AG20443 (cell line): ENCODE results near the gene CLASP1.
A peak's percentile ranks its signal among the peaks of the same experiment; 100 is the strongest.
"Not testable (repeated sequence)": the region's sequence is repeated elsewhere in the genome, so short reads cannot be mapped to it uniquely, and the experiment has no call there.

ENCODE experiments used
- DNase-seq: peaks from one replicate; pipeline ENCODE4 v3.0.0; 2012; ENCODE audit warnings: low spot score, mixed read lengths

Gene CLASP1

DNA sequence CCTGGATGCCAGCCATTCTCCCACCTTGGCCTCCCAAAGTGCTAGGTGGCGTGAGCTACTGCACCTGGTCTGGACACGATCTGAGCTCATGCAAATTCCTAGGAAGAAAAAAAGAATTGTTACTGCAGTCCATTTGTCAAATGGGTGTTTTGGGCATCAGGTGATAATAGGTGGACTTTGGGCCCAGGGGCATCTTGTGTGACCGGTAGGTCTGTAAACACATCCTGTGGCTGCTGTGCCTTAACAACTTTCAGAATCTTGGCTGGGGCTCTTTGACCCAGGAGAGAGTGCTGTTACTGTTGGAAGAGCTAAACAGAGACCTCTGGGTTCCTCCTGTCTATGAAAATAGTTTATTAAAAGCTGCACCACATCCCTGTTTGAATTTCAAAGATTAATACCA, 329.3 kb downstream of the CLASP1 start:
- no peak for DNase-seq

GRCh38 chr2:121316986-121317385, 332.3 kb downstream of the CLASP1 start:
- no peak for DNase-seq

GRCh38 chr2:121313701-121314100, 335.6 kb downstream of the CLASP1 start:
- not testable (repeated sequence) for DNase-seq

DNA sequence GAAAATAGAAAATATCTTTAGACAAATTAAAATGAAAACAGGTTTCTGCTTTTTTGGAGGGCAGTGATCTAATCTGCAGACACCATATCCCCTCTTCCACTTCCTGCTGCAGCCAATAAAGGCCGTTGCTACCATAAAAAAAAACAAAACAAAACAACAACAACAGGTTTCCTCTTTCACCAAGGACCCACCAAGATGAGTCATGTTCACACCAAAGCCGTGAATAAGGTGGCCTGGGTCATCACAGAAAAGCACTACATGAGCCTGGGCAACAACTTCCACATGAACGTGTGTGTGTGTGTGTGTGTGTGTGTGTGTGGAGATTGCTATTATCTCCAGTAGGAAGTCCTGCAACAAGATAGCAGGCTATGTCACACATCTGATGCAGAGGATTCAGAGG, 339.5 kb downstream of the CLASP1 start:
- DNase-seq = no peak

GRCh38 chr2:121309323-121309722, 339.9 kb downstream of the CLASP1 start:
- no peak for DNase-seq

- DNase-seq = no peak
These were observed 342.2 kb downstream of the CLASP1 start for GRCh38 chr2:121307048-121307447.

DNA sequence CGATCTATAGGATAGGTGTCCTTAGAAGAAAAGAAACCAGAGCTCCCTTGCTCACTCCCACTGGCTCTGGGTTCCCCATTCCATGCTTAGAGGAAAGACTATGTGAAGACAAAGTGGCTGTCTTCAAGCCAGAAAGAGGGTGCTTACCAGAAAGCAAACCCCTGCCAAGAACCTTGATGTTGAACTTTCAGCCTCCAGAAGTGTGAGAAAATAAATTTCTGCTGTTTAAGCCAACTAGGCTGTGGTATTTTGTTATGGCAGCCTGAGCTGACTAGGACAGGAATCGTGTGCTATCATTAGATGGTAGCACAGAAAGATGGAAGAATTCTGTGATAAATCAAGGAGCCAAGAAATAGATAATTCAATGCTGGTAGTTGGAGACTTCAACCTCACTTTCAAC, 344.3 kb downstream of the CLASP1 start:
- DNase-seq = no peak

GRCh38 chr2:121303531-121304263, 345.6 kb downstream of the CLASP1 start:
- DNase-seq = no peak

DNA sequence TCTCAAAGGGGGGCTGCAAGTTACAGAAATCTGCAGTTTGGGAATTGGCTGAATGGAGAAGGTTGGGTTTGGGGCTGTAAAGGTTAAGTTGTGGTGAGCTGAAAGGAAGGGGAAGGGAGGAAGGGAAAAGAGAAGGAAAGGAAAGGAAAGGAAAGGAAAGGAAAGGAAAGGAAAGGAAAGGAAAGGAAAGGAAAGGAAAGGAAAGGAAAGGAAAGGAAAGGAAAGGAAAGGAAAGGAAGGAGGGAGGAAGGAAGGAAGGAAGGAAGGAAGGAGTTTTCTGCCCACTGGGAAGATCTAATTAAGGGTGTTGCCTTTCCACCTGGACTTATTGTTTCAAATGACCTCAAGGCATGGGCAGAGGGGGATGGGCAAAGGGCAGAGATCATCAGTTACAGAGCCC, 348.1 kb downstream of the CLASP1 start:
- DNase-seq = not testable (repeated sequence)

DNA sequence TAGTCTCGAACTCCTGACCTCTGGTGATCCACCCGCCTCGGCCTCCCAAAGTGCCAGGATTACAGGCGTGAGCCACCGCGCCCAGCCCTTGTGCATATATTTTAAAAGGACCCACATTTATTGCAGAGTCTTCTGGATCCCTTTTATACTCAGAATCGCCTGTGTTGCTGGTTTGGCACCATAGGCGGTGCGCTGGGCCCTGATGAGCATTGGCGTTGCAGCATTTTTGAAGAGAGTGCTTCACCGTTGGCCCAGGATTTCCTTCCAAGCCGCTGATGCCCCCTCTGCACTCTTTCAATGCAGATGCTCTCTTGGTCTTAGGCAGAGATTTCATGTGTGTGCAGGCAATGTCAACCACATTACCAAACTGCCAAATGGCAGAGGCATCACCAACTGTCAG, 350.8 kb downstream of the CLASP1 start:
- DNase-seq = no peak

DNA sequence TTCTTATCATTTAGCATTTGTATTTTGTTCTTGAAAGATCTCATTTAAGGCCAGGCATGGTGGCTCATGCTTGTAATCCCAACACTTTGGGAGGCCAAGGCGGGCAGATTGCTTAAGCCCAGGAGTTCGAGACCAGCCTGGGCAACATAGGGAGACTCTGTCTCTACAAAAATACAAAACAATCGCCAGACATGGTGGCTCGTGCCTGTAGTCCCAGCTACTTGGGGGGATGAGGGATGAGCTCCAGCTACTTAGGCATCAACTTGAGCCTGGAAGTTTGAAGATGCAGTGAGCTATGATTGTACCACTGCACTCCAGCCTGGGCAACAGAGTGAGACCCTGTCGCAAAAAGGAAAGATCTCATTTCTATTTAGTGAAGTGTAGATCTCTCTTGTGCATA, 351.4 kb downstream of the CLASP1 start:
- DNase-seq = not testable (repeated sequence)

GRCh38 chr2:121297217-121297830, 351.9 kb downstream of the CLASP1 start:
- peak; percentile 81 for DNase-seq

DNA sequence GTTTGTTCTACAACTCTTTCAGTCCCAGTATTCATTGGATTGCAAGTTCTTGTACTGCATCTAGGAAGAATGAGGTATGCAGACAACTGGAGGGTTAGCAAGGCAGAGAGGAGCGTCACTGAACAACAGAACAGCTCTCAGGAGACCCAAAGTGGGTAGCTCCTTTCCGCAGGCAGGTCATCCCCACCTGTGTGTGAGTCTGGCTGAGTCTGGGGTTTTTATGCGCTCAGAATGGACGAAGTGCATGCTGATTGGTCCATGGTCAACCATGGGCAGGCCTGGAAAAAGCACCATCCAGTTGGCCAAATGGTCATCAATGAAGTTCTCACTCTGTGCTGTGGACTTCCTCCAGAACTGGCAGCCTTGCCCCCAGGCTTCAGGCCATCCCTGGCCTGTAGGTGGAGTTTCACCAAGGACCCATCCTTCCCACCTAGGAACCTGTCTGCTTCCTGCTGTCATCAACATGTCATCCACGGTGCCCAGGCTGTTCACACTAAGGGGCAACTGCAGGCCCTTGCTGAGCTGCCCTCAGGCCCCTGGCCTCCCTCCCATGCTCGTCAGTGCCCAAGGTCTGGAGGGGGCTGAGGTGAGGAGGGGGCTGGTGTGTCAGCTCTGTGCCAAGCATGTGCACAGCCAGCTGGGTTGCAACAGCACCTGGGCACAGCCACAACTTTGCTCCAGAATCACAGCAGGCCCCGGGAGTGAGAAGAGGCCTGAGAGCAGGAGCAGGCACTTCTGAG, 353.2 kb downstream of the CLASP1 start:
- no peak for DNase-seq

DNA sequence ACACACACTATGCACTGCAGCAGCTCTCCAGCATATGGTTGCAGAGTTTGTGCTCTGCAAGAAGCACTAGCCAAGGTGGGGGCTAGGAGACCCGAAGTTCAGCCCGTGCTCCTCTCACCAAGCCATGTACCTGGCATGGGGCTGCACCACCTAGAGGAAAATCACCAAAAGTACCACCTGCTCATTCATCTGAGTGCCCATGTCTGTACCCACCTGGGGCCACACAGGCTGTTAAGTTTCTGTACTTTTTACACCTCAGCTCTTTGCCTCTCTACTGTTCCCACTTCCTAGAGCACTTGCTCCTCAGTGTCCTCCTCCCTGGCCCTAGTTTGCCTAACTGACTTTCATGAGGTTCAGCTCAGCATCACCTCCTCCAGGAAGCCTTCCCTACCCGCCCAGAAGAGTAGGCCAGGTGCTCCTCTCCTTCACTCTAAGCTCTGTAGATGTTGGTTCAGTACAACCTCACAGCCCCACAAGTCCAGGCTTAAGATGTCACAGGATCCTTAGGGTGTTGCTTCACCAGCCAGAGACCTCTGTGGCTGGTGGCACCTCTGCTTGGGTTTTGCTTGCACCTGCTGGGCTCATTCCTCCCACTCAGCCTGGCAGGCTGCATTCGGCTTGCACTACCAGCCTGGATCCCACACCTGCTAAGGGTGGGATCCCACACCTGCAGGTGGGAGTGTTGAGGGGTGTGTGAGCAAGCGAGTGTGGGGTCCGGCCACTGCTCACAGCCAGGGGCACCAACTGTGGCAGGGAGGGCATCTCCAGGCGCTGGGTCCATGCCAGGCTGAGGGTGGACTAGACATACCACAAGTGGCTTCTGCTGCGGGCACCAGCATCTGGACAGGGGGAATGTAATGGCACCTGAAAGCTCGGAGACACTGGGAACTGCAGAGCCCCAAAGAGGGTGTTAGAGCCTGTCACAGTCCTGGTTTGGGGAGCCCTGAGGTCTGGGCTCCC, 354.1 kb downstream of the CLASP1 start:
- DNase-seq = no peak

- peak; percentile 6 for DNase-seq
These were observed 355.6 kb downstream of the CLASP1 start for GRCh38 chr2:121293450-121294325.

DNA sequence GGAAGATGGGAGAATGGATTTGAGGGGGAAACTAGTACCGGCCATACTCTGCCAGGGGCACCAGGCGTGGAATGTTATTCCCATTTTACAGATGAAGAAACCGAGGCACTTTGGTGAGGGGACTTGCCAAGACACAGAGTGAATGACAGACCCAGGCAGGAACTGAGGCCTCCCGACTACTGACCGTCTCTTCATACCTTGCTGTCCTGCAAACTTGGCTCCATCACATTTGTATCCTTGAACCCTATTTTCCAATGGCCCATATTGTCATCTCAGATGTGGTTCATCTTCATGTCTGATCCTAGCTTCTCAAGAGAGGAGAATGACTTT, 358.0 kb downstream of the CLASP1 start:
- no peak for DNase-seq

DNA sequence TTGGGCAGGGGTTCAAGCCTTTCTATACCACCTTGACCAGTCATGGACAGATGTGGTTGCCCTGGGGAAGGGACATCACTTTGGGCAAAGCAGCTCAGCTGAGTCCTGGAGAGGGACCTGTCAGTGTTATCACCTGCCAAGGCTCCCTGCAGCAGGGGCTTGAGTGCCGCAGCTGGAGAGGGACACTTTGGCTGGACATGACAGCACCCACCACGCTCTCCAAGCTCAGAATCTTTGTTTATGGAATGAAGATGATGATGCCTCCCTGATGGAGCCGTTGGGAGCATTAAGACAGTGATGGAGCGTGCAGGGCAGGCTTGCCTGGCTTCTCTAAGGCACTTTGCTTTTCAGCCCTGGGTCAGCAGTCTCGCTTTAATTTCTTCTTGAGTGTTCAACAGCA, 360.0 kb downstream of the CLASP1 start:
- DNase-seq = peak; percentile 6

DNA sequence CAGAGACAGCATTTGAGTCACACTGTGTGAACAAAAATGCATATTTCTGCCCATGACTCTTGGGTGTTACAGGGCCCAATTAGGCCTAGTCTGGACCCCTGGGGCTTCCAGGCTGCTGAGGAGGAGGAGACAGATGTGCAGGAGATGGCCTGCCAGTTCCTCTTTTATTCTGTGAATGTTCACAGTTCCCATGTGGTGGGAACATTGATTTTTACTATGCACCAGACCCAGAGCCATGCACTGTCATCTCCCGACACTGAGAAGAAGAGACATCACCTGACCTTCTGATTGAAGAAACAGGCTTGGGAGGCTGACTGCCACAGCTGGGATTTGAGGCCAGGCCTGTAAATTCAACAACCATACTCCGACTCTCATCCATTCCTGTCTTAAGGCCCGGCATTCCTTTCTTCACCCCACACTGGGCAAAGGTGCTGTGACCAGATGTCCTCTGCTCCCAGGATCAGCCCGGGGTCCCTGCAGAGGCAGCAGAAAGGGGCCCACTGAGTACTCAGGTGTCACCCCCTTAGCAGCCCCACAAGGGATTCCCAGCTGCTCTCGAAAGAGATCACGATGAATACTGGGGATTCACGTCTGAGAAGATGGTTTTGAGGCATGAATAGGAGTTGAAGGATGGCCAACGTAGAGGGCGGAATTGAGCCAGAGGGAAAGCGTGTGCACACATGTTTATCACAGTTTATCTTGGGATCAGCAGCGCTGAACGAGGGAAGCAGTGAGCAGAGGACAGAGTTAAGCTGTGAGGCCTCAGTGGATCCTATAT, 360.6 kb downstream of the CLASP1 start:
- peak; percentile 4 for DNase-seq

DNA sequence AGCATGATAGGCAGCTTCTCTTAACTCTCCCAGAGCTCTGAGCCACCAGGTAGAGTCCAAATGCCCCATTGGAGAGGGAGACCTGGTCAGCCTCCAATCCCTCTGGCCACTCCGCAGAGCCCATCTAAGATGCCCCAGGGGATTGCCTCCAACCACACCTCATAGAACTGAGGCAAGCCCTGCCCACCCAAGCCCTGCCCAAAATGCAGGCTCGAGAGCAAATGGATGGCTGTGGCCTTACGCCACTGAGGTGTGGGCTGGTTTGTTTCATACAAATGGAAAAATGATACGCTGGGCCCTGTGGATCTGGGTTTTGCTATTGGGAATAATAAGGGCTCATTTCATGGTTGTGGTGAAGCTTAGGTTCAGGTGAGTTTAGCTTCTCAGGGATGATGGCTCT, 361.3 kb downstream of the CLASP1 start:
- DNase-seq = peak; percentile 6
